Prostate gland (tissue), 2 donors: ENCODE results near the gene RNF112.

Source experiments
- CTCF ChIP-seq, 4 experiments: fragments of 200-600 bp in 2 of 4; fragments of 450-650 bp in 2 of 4; sonication (generic) in 2 of 4; IDR thresholded peaks; 1 replicate in 3 of 4; 2 replicates in 1 of 4; pipeline ENCODE4 v1.5.1; 2016 to 2019; ENCODE audit warnings: antibody characterized with exemption in 4 of 4, mild to moderate bottlenecking in 2 of 4, moderate library complexity in 2 of 4
- POLR2A ChIP-seq: fragments of 450-650 bp; IDR thresholded peaks from one replicate; pipeline ENCODE4 v1.6.1; 2016; ENCODE audit warnings: antibody characterized with exemption, mild to moderate bottlenecking

- TF ChIP-seq CTCF (IDR thresholded peaks at IDR 0.05): no peak
- no peak for TF ChIP-seq POLR2A
Observed at GRCh38 chr17:19412510-19412909, 1.5 kb downstream of the RNF112 start.
